SKM-1 treated with dmso at 0.1 percent for 144 hours (cell line): Measurements from ENCODE around the gene TNNI3K.

ENCODE experiments used
- DNase-seq: peaks from one replicate; lab custom pipeline; 2025; ENCODE audit not compliant: unreplicated experiment; lab: John Stamatoyannopoulos, UW

Gene TNNI3K

DNA sequence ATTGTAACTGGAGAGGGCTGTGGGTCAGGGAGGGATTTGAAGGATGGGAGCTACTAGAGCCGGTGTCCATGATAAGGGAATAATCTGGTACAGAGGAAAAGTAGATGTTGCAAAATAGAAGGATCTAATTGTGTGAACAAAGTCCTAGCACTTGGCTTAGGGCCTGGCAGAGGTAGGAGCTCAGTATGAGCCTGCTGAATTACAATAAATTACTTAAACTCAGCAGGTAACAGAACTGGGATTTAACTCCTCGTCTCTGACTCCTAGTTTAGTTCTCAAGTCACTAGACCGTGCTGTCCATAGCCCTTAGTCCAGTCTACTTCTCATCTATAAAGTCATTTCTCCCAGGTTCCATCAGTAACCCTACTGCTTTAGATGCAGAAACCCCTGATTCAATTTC lies 157.0 kb downstream of the TNNI3K start:
- no peak for DNase-seq

DNA sequence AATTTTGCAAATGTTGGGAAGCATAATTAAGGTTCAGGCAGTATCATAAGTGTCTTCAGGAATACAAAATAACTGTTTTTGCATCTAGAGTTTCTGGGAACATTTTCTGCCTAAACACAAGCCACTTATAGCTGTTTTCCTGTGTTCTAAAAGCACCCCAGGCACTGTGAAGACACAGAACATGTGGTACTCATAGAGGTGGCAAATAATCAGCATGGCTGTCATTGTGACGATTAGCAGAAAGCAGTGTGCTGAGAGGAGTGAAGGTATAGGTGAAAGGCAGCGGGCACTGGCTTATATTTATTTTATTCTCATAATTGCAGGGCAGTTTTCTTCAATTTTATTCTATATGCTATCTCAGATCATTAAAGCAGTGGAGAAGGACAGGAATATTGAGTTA lies 157.7 kb downstream of the TNNI3K start:
- no peak for DNase-seq

DNA sequence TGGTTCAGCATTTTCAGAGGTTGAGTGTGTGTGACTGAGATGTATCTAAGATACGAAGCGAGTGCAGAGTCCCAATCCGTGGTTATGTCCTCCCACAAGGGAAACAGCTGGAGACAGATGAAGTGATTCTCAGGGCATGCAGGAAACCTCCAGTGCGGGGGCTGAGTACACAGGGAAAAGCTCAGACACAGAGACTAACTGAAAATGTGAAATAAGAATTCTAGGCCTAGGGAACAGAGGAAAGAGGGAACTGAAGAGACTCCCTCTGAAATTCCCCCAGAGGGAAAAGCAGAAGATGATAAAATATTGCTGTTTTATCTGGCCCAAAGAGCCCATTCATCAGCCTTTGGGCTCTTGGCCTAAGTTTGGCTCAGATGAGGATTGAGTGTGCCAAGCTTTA lies 160.4 kb downstream of the TNNI3K start:
- DNase-seq: no peak

DNA sequence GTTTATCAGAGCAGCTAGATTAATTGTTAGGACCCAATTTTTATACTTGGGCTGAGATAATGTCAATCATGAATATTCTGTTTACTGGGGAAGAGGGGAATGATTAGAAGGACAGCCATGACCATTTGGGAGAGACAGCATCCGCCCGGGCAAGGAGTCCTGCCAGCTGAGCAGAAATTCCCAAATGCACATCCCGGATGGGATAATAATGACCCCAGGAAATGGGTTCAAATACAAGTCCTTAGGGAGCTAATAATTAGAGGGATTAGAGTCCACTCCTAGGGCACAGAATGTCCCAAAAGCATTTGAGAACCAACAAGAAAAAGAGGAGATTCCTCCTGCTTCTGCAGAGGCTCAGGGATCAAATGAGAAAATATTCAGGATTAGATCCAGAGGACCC lies 161.3 kb downstream of the TNNI3K start:
- no peak for DNase-seq

DNA sequence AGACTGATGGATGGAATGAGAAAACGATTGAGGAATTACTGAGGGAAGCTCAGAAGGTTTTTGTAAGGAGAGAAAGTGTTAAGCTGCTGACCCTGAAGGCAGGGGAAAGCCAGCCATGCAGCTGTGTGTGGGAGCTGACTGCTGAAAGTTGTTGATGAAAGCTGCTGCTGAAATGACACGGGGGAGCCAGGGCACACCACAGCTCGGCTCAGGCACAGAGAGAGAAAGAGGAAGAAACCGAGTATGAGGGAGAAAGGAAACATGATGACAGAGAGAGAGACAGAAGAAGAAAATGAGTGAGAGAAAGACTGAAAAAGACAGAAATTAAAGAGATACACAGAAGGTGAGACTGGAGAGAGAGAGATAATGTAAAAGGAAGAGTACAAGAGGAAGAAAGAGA lies 161.7 kb downstream of the TNNI3K start:
- peak; percentile 35 for DNase-seq

DNA sequence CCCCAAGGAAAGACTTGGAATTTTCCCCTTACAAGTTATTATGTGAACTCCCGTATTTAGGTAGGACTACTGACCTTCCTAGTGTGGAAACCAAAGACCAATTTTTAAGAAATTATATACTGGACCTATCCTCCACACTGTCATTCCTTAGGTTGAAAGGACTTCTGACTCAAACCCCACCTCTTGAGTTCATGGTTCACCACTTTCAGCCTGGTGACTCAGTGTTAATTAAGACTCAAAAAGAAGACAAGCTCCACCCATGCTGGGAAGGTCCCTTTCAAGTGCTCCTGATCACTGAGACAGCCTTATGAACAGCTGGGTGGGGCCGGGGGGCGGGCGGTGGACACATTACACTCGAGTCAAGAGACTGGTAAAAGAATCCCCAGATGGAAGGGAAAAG lies 164.1 kb downstream of the TNNI3K start:
- no peak for DNase-seq

DNA sequence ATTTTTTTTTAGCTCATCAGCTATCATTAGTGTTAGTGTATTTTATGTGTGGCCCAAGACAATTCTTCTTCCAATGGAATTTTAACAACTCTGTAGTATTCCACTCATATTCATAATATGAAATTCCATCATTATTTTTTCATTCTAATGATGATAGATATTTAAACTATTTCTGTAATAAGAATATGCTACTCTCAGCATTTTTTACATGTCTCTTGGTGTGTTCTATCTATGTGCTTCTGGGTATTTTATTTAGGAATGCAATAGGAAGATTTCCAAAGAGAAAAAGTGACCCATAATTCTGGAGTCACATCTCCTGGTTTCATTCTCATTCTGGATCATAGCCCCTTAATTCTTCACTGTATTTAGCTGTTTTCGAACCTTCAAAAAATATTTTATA lies 167.7 kb downstream of the TNNI3K start:
- DNase-seq: no peak

DNA sequence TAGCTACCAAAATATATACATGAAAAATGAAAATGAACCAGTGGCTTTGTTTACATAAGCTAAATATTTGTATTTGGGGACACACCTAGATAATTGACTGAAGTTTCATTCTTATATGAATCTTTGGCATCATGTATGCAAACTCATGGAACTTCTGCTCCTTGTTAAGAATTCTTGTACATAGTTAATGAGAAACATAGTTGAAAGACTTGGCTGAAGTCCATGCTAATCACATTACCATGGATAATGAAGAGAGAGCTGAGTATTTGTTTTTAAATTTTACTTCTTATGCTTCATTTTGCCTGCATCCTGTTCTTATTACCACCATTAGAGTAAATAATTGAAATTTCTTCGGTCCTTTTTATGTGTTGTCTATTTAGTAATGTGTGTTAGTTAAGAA lies 168.4 kb downstream of the TNNI3K start:
- DNase-seq: no peak

DNA sequence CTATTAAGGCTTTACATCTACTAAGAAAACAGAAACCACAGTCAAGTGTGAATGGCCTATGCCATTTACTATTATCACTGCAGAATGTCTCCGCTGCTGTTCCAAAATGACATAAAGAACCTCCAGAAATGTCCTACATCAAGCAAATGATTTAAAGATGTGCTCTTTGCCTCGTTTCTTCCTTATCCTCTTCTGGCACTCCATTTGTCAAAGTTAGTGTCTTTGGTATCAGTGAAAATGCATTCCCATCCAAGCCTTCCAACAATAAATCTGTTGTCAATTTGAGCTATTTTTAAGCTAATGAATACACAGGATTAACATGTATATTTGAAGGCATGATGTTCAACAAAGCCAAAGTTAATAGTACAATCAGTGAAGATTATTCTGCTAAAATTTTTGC lies 171.6 kb downstream of the TNNI3K start:
- DNase-seq: no peak

DNA sequence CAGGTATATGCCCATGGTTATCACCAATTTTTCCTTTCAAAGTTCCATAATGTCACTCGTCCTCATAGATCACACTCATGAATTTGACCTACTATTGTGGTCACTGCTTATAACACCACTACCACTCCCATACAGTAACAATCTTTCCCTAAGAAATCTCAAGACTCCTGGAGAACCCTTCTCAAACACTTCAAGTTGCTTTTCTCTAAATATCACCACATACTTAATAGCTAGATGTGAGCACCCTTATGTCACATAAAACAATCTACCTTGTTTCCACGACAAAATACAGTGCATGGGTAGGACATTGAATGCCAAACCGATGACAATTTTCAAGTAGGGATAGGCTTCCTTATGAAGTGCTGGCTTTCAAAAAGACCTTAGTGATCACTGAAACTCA lies 172.7 kb downstream of the TNNI3K start:
- no peak for DNase-seq

DNA sequence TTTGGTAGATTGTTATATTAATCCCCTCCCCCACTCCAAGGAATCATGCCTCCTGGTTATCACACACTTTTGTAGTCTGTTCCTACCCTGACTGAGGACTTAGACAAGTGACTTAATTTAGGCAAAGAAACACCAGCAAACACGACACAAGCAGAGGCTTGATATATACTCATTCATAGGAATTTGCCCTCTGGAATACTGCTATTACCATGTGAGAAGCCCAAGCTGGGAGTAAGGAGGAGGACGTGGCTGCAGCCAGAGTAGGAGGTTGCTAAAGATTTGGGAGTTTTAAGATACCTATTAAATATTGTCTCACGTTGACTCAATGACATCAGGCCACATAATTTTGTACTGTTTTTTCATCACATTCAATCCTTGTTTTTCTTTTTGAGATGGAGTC lies 177.1 kb downstream of the TNNI3K start:
- no peak for DNase-seq

DNA sequence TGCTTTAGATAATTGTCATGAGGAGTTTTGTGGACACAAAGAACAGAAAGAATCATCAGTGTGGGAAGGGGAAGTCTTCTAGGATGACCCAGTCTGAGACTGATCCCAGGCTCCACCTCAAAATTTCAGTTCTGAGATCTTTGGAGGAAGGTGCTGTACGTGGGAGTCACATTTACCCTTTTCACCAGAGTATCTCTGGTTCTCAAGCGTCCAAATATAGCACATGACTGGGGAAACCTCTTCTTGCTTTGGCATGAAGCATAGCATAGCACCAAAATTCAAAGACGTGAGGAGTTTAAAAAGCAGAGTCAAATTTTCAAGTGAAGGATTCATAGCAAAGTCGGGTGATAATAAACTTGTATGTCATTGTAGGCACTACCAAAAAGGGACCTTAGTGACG lies 180.7 kb downstream of the TNNI3K start:
- DNase-seq: no peak

DNA sequence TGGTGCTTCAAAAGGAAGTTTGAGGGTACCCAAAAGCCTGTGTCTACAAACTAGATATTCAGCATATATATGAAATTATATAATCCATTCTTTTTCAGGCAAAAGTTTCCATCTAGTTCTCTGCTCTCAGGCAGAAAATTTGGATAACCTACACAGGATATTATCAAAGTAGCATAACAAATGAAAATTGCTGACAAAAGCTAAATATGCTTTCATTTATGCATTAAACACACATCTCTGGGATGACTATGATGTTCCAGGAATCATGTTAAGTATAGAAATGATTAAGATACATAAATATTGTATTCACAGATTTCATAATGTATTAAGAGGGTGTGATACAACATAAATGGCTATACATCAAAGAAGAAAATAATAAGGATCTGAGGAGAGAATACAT lies 184.4 kb downstream of the TNNI3K start:
- no peak for DNase-seq

DNA sequence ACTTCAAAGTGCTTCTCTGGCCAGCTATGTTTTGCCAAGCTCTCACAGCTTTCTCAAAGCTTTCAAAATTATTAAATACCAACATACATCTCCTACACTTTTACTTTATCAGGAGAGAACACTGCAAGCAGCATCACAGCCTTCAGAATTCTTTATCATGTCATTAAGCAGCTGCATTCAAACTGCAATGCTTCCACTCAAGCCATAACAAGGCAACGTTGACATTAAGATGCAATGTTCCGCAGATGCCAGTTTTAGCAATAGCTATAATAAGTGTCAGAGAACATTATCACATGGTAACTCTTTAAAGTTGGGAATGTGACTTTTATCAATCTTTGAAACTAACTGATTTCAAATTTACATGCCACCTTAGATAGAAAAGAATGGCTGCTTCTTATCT lies 185.3 kb downstream of the TNNI3K start:
- no peak for DNase-seq

DNA sequence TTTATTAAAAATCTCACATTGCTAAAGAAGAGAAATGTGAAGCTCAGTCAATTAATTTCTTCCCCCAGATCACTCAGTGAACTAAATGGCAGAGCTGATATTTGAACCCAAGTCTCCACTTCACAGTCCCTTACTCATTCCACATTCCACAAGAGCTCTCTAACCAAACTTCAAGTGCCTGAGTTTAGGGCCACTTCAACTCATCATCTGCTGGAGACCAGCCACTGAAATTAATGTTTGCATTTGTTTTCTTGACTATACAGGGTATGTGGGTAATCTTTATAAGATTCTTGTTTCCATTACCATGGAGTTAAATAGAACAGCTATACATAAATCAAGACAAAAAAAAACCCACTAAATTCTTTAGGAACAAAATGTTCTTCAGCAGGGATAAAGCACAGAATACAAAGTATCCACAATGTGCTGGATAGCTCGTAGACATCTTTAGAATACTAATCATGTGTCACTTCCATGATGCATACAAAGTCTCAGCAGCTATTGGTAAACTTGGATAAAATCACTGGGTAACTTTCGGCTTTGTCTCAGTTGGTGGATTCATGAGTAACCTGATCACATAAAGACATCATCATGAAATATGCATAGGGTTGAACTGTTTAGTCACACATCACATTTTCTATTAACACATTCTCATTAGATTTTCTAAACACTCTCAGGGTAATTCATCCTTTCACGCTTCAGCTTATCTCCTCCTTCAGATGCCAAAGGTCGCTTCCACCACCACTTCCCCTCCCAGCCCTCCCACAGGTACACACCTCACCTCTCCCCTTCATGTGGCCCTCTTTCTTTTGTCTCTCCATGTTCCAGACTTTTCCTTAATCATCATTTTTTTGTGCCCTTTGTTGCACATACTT lies 187.5 kb downstream of the TNNI3K start:
- no peak for DNase-seq

DNA sequence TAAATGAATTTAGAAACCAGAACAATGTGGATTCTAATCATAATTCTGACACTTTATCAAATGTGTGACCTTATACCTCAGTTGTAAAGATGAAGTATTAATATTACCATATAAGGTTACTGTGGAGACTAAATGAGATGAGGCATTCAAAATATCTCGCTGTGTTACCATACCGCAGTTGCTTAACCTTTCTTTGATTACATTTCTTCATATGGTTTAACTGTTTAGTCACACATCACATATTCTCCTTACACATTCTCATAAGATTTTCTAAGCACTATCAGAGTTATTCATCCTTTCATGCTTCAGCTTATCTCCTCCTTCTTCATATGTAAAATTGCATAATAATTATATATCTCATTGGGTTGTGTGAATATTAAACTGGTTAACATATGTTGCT lies 188.3 kb downstream of the TNNI3K start:
- no peak for DNase-seq

DNA sequence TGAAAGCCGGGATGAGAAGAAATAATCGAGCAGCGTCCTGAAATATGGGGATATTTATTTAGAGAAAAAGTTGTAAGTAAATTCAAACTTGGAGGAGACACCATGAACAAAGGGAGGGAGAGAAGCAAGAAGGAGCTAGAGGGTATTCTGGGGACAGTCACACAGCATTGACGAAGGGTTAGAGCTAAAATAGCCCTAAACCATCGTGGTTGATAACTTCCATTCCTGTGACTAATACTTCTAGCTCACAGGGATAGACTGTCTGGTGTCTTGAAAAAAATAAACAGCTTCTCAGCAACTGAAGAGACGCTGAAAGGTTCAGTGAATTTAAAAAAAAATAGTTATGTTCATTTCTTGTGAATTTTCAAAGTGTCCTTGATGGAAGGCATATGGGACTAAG lies 190.5 kb downstream of the TNNI3K start:
- no peak for DNase-seq

DNA sequence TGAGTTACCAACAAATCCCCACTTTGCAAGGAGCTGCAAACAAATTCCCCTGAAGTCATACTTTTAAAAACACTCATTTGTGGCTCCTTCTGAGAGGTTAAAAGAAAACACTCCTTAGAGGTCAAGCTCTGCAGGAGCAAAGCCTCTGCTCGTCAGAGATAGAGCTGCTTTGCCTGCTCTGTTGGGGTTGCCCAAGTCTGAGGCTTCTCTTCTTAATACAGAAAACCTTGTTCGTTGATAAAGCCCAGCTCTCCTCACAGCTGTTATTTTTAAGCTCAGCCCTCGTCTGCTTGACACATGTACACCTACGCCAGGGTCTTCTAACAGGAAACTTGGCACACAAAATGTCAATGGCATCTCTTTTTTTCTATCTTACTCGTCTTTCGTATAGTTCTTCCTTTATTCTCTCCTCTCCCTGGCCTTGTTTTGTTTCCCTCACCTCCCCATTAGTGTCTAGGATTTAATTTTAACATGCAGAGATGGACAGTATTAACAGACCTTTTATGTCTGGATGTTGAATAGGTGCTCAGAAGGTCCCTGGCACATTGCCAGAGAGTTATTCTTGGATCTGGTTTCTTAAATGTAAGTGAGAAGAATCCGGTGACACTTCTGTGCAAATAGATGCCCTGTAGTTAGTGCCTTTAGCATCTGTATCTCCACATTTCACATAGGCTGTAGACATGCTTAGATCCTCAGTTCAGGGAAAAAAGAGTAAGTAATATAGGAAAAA lies 191.2 kb downstream of the TNNI3K start:
- DNase-seq: no peak

DNA sequence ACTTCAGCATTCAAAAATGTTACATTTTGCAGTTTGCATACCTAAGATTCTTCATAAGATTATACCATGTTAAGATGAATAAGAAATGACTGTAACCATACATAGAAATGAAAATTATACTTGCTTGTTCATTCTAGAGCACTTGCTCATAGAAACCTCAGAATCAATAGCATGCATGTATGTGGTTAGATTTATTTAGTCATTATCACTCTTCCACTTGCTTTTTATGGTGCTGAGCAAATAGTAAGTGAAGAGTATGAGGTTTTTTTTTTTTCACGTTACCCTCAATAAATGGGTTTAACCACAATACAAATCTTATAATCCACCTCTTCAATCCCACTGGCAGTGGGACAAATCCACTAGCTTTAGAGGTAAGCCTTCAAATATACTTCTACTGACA lies 192.5 kb downstream of the TNNI3K start:
- no peak for DNase-seq

DNA sequence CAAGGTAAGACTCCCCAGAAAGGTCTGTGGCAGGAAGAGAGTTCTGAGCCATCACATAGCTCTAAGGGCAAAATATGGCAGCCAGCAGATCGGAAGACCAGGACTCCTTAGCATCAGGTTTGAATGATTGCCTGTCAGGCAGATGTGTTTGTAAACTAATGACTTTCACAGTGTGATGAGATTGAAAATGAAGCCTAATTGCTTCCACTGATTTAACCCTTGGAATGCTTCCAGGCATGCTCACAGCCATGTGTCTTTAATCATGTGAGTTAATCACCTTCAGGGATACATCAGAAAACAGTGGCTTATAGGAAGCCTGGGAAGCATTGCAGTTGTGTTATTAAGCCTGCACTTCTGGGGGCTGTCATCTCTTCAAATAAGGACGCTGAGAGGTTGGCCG lies 194.4 kb downstream of the TNNI3K start:
- no peak for DNase-seq

DNA sequence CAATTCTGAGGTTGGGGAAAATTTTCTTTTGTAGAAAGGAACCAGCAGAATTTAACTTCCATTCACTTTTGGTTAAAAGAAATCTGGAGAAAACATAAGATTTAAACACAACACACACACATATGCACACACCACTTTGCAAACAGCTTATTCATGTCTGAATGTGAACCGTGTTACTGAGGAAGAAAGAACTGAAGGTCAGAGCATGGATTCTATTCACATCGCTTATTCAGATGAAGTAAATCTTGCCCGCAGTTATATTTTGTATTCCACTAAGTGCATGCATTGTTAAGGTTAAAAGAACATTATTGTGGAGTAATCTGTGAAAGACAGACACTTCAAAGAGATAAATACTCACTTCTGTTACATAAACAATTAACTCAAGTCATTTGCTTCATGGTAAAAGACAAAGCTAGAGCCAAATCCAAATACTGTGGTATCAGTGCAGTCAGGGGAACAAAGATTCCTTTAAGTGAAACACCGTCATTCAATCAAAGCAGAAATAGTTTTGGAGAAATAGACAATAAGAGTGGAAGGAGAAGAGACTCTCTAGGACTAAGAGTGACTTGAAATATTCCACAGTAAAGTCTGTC lies 195.3 kb downstream of the TNNI3K start:
- no peak for DNase-seq

DNA sequence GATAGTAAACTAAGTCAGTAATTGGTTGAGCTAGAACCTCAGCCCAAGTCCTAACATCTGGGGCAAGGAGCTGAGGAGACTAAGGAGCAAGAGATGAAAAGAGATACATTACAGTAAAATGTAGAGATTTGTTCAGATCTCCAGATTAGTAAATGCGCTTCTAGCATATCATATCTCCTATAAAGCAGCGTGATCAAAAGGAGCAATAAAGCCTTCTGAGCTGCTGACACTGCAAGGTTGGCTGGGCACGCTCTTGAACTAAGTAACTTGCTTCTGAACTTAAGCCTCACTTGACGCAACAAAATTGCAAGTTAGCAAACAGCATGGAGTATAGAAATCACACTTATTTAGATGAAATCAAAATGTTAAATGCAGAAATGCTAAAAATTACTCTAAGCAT lies 196.3 kb downstream of the TNNI3K start:
- no peak for DNase-seq
